Neural crest cell (in vitro differentiated cells): ENCODE data around the gene ALDH1A3. TPM values are rescaled to one million over a fixed set of nuclear protein-coding genes. Genes with fewer than 3 reads are reported as not detected.
A peak's percentile ranks its signal among the peaks of the same experiment; 100 is the strongest.
"Not testable (repeated sequence)": the region's sequence is repeated elsewhere in the genome, so short reads cannot be mapped to it uniquely, and the experiment has no call there.

Source experiments
- DNase-seq: peaks from one replicate; pipeline ENCODE4 v3.0.0; 2021; ENCODE audit warnings: low read depth, mixed read lengths, low spot score
- H3K27ac Mint-ChIP-seq: one replicate; pipeline ENCODE4 v1.8.0; 2021; ENCODE audit warnings: mild to moderate bottlenecking, mixed read lengths; ENCODE audit not compliant: unreplicated experiment
- H3K27me3 Mint-ChIP-seq: 2 replicates; pipeline ENCODE4 v1.8.0; 2021; ENCODE audit warnings: low read depth, mild to moderate bottlenecking, mixed read lengths
- H3K36me3 Mint-ChIP-seq: 2 replicates; pipeline ENCODE4 v1.8.0; 2021; ENCODE audit warnings: low read depth, mild to moderate bottlenecking, mixed read lengths
- H3K4me1 Mint-ChIP-seq: 2 replicates; pipeline ENCODE4 v1.8.0; 2021; ENCODE audit warnings: mixed read lengths
- H3K4me3 Mint-ChIP-seq: one replicate; pipeline ENCODE4 v1.8.0; 2021; ENCODE audit warnings: mild to moderate bottlenecking, mixed read lengths
- H3K9me3 Mint-ChIP-seq: 2 replicates; pipeline ENCODE4 v1.8.0; 2021; ENCODE audit warnings: mixed read lengths
- total RNA-seq: library from RNA; stranded (reverse); gene quantifications from 2 replicates; pipeline ENCODE4 v1.2.1, GENCODE V29; 2021
- TF ChIP-seq, protein P1 (sequence below): fragments of 200-600 bp; sonication (generic); conservative IDR thresholded peaks from 2 replicates; pipeline ENCODE4 v1.5.0; 2021; ENCODE audit warnings: antibody characterized with exemption, mild to moderate bottlenecking

The ALDH1A3 gene
- total RNA-seq, 1 donor from 2014 or later, result 8.0 TPM

DNA sequence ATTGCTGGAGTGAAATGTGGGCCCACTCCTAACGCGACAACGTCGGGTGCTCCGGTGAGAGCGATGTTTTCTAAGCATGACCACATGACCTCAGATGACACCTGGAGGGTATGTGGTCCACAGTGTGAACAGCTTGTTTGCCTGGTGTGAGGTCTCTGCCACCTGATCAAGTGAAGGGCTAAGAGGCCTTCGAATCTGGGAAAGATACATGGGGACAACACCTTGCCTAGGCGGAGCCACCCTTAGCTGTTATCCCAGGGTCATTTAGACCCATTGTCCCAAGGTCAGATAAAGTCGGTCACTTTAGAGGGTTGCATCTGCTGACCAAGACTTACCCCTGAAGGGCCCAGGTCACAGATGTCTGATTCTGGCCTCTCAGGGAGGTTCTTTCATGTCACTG is 34.9 kb upstream of the ALDH1A3 start:
- Mint-ChIP-seq H3K4me1 (no peaks in the 10 kb centered on the region), H3K27ac (no peak overlapping the region), H3K9me3 (no peaks in the 10 kb centered on the region), H3K36me3 (no peaks in the 10 kb centered on the region), H3K4me3 (no peak overlapping the region), H3K27me3 (no peaks in the 10 kb centered on the region)
- DNase-seq, result no peak
- TF ChIP-seq, protein P1, sequence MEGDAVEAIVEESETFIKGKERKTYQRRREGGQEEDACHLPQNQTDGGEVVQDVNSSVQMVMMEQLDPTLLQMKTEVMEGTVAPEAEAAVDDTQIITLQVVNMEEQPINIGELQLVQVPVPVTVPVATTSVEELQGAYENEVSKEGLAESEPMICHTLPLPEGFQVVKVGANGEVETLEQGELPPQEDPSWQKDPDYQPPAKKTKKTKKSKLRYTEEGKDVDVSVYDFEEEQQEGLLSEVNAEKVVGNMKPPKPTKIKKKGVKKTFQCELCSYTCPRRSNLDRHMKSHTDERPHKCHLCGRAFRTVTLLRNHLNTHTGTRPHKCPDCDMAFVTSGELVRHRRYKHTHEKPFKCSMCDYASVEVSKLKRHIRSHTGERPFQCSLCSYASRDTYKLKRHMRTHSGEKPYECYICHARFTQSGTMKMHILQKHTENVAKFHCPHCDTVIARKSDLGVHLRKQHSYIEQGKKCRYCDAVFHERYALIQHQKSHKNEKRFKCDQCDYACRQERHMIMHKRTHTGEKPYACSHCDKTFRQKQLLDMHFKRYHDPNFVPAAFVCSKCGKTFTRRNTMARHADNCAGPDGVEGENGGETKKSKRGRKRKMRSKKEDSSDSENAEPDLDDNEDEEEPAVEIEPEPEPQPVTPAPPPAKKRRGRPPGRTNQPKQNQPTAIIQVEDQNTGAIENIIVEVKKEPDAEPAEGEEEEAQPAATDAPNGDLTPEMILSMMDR, result no peak

DNA sequence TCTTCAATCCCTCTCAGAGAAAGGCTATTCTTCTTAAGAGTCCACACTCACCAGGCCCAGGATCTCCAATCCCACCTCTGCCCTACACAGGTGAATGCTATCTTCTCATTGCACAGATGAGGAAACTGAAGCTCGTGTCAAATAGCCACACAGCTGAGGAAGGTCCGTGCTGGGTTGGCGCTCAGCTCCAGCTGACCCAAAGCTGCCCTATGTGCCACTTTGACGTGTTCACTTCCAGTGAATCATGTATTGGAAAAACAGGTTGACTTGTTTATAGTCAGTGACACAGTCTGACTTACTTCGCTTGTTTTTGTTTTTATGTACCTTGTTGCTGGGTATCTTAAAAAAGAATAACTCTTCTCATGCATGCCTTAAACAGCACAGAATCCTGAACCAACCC is 32.4 kb upstream of the ALDH1A3 start:
- TF ChIP-seq, protein P1, result no peak
- Mint-ChIP-seq H3K4me1 (no peaks in the 10 kb centered on the region), H3K36me3 (no peaks in the 10 kb centered on the region), H3K27ac (no peak overlapping the region), H3K4me3 (no peak overlapping the region), H3K27me3 (no peaks in the 10 kb centered on the region), H3K9me3 (no peaks in the 10 kb centered on the region)
- no peak for DNase-seq

DNA sequence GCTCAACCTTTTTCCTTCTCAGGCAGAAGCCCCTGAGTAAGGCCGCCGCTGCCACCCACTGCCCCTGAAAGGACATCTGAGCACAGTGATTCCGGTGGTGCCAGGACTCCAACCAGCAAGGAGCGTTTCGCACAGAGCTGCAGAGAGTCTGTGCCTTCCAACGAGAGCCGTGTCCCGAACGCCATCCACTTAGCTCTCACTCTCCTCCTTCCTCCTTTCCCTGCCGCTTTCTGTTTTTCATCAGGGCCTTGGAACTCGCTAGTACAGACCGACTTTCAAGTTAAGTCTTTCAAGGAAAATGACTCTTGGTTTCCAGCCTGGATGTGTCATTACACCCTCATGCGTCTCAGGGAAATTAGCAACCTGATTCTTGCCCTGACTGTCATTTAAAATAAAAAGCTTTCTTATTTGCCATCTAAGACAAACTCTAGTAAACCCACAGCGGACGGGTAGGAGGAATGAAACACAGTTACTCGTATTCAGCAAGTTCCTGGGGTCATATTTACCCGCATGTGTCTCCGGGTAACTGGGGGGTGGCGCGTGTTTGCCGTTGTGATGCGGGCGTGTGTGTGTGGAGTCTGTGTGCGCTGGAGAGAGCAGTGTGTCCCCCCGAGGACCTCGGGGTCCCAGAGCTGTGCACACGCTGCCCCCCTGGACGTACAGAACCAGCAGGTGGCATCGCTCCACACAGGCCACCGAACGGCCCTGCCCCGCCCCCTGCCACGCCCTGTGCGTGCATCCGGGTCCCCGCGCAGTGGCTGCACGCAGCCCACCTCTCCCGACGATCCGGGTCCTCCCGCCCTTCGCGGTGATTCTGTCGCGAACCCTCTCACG is 30.4 kb upstream of the ALDH1A3 start:
- H3K9me3 Mint-ChIP-seq, result no peaks in the 10 kb centered on the region
- H3K4me1 Mint-ChIP-seq, result peaks cover 5% of the 10 kb centered on the region
- H3K27ac Mint-ChIP-seq, result no peak overlapping the region
- no peaks in the 10 kb centered on the region for H3K27me3 Mint-ChIP-seq
- H3K4me3 Mint-ChIP-seq, result no peak overlapping the region
- peak; percentile 20 for DNase-seq
- TF ChIP-seq, protein P1, result no peak
- no peaks in the 10 kb centered on the region for H3K36me3 Mint-ChIP-seq

DNA sequence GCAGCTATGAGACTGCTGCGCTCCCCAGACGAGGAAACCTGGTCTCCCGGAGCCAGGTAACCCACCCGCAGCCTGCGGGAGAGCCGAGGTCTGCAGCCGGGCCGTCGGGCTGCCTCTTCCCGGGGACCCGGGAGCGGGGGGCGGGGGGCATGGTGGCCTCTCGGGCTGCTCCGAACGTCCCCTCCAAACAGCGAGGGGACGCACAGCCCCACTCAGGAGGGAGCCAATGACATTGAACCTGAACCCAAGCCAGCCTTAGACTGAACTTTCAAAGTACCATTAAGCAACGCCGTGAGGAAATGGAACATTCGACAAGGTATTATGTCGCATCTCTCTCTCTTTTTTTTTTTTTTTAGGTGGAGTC is 29.8 kb upstream of the ALDH1A3 start:
- TF ChIP-seq, protein P1, result no peak
- Mint-ChIP-seq H3K4me1 (peaks cover 5% of the 10 kb centered on the region), H3K36me3 (no peaks in the 10 kb centered on the region), H3K4me3 (no peak overlapping the region), H3K27me3 (no peaks in the 10 kb centered on the region), H3K9me3 (no peaks in the 10 kb centered on the region), H3K27ac (no peak overlapping the region)
- DNase-seq, result no peak

DNA sequence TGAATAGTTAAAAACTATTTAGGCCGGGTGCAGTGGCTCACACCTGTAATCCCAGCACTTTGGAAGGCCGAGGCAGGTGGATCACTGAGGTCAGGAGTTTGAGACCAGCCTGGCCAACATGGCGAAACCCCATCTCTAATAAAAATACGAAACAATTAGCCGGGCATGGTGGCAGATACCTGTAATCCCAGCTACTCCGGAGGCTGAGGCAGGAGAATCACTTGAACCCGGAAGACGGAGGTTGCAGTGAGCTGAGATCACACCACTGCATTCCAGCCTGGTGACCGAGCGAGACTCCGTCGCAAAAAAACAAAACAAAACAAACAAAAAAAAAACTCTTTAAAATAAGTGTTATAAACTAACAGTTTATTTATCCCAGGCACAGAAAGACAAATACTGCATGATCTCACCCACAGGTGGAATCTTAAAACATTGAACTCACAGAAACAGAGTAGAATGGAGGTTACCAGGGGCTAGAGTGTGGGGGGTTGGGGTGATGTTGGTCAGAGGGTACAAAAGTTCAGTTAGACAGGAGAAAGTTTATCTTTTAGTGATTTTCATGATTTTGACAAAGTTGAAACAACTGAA is 28.1 kb upstream of the ALDH1A3 start:
- not testable (repeated sequence) for H3K36me3 Mint-ChIP-seq, H3K4me3 Mint-ChIP-seq, DNase-seq, H3K9me3 Mint-ChIP-seq, H3K27ac Mint-ChIP-seq, H3K27me3 Mint-ChIP-seq, H3K4me1 Mint-ChIP-seq

DNA sequence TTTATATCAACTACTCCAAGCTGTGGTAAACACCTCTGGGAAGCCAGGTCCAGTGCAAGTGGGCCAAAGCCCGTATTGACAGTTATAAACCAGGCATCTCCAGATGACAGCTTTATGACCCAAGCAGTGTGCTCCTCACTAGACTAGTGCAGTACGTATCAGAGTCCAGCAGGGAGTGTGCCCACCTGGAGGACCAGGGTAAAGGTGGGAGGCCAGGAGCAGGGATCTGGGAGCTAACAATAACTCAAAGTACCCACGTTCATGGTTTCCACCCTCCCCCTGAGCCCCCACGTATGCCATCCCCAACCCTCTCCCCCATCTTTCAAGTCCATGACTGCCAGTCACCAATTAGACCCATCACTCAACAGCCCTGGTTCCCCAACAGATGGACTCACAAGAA is 27.0 kb upstream of the ALDH1A3 start:
- Mint-ChIP-seq H3K27ac (no peak overlapping the region), H3K4me3 (no peak overlapping the region), H3K4me1 (peaks cover 5% of the 10 kb centered on the region), H3K27me3 (no peaks in the 10 kb centered on the region), H3K36me3 (no peaks in the 10 kb centered on the region), H3K9me3 (no peaks in the 10 kb centered on the region)
- TF ChIP-seq, protein P1, result no peak
- no peak for DNase-seq
